Measurements from ENCODE around the gene HBS1L.
"Not testable (repeated sequence)": the region's sequence is repeated elsewhere in the genome, so short reads cannot be mapped to it uniquely, and the experiment has no call there.

HBS1L gene

DNA sequence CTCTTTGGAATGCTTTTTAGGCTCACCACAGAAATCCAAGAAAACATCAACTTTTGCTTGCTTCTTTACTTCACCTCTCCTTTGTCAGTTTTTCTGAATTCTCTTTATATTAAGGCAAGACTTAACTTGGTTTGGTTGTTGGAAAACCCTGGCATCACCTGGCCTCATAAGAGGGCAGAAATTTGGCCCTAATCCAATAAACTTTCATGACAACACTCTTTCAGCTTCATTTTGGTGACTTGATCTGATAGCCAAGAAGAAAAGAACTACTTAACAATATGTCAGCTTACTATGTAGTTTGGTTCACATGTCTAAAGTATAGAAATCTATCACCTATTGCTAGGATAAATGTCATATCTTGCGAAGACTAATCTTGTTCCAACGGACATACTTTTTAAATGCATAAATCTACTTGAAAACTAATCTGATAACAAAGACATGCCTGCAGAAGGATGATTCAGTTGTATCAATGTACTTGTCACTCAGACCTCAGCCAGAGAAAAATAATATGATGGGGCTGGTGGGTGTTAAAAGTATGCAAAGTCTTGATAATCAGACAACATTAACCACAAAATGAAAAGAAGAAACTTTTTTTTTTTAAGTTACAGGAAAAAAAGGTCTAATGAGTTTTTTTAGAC is 19.3 kb upstream of the HBS1L start:
- no peak for DNase-seq

DNA sequence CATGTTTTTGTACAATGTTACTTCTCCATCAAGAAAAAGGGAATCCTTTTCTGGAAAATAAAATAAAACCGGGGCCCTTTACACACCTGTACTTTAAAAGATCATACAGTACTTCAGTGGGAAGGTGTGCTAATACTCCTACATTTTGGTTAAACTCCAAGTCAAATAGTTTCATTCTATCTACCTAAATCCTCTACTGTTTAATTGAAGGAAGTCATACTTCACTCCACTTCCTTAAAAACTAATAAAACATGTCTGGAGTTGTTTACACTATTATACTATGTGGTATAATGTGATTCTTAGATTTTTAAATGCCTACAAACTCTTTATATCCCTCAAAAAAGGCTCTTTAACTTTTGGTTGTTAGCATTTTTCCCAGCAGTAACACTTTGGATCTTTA is 18.6 kb upstream of the HBS1L start:
- DNase-seq, result no peak

DNA sequence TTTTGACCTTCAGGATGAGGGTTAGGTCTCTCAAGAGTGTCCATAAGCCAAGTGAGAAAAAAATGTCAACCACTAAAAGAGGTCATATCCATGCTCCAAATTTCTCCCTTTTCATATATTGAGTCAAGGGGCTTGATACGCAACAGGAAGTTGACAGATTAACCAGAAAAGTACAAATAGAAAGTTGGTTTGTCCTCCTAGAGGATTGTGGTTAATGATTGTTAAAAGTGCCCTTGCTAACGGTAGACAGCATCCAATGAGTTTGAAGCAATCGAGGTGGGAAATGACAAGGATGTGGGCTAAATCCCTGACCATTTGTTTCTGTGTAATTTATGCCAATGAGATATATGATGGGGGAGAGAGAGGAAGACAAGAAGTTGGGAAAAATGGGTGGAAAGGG is 18.1 kb upstream of the HBS1L start:
- DNase-seq, result no peak

DNA sequence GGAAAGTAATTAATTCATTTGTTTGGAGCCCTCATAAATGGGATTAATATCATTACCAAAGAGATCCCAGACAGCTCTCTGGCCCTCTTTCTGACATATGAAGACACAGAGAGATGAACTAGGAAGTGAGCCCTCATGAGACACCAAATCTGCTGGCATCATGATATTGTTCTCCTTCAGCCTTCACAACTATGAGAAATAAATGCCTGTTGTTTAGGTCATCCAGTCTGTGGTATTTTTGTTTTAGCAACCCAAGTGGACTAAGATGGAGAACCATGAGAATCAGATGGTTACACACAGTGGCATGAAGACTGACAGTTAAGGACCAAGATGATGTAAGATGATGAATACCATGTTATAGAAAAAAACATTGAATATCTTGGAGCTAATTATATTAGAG is 16.9 kb upstream of the HBS1L start:
- no peak for DNase-seq

DNA sequence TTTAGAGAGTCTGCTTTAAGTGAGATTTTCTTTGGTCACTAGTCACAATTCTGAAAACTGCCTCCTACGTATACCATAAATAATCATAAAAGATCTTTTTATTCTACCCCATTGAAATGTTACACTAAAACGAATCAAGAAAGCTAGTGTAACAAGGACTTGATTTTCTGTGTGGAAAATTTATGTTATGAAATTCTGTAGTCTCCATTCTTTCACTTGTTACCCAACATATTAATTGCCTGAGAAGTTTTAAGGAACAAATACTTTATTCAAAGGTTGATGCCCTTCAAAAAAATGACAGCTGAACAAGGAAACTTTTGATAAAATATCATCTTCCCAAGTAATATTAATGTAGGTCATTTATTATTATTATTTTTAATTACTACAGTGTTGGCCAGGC is 13.3 kb upstream of the HBS1L start:
- DNase-seq, result no peak

DNA sequence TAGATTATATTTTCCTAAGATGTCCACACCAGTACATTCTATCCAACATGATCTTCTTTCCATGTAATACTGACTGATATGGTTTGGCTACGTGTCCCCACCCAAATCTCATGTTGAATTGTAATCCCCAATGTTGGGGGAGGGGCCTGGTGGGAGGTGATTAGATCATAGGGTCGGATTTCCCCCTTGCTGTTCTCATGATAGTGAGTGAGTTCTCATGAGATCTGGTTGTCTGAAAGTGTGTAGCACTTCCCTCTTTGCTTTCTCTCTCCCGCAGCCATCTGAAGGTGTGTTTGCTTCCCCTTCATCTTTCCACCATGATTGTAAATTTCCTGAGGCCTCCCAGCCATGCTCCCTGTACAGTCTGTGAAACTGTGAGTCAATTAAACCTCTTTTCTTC is 12.2 kb upstream of the HBS1L start:
- no peak for DNase-seq

DNA sequence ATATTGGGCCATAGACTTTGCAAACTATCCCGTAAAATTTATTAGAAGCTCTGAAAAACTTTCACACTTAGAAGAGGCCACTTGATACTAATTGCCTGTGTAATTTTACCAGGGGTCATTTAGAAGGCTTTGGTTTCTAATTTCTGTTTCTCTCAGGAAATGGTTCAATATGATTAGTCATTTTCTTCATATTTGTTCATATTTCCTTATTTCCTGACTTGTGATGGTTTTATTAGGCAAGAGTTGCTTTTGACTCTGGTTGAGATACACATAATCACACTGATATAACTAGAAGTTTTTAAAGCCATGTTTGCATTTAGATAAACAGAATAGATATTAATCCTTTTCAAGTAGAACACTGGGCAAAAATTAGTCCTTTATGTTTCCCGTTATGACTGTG is 11.8 kb upstream of the HBS1L start:
- no peak for DNase-seq

DNA sequence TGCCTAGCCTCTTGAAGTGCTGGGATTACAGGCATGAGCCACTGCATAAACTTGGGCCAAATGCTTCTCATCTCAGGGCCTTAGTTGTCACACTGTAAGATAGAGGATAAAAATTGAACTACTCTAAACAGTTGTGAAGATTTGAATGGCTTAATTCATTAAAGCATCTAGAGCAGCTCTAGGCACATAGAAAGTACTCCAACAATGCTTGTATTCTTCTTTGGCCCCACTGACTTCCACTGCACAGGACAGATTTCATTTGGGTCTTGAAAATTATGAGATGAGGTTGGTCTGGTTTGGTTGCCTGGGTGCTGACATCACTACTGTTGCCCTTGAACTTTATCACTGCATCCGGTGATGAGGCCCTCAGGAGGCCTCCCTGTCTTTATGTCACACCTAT is 10.0 kb upstream of the HBS1L start:
- DNase-seq, result no peak

DNA sequence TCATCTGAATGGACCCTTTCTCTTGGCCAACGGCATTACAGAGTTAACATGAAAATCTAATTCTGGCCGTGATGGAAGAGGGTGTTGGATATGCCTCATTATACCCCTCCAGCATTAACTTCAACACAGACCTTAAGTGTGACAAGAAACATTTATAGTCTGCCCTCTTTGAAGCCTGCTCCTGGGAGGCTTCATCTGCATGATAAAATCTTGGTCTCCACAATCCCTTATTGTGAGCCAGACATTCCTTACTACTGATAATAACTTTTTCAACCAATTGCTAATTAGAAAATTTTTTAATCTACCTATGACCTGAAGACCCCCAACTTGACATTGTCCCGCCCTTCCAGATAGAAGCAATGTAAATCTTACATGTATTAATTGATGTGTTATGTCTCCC is 9.3 kb upstream of the HBS1L start:
- no peak for DNase-seq

DNA sequence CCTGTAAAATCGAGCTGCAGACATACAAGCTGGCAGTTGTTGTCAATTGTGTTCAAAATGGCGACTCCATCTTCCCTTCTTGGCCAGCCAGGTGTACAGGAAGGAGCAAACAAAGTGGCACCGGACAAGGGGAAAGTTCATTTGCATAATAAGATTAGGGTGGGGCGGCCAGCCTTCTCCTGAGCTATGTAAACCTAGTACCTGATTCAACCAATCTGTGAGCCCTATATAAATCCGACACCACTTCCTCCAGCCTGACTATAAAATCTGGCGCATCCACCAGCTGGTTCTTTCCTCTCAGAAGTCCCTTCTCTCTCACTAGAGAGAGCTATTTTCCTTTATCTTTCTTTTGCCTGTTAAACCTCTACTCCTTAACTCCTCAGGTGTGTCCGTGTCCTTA is 8.1 kb upstream of the HBS1L start:
- DNase-seq, result no peak

DNA sequence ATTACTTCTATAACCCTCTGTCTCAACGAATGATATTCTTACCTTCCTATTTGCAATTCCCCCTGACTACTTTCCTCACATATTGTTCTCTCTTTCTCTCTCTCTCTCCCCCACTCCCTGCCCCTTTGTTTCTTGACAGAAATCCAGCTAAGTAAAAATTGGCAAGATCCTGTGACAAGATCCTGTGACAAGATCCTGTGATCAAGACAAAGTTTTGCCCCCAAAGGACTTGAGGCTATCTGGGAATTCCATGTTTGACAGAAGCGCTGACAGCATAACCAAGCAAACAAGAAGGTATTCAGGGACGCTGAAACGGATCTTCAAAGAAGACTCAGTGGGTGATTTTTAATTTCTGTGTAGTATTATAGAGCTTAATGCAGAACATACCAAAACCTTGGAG is 5.5 kb upstream of the HBS1L start:
- DNase-seq, result no peak

DNA sequence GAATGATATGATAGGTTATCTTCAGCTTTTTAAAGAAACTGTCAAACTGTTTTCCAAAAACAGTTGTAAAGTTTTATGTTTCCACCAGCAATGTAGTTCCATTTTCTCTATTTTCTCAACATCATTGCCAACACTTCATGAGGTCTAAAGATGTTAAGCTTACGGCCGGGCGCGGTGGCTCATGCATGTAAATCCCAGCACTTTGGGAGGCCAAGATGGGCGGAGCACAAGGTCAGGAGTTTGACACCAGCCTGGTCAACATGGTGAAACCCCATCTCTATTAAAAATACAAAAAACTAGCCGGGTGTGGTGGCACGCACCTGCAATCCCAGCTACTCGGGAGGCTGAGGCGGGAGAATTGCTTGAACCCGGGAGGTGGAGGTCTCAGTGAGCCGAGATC is 3.7 kb upstream of the HBS1L start:
- DNase-seq, result not testable (repeated sequence)

DNA sequence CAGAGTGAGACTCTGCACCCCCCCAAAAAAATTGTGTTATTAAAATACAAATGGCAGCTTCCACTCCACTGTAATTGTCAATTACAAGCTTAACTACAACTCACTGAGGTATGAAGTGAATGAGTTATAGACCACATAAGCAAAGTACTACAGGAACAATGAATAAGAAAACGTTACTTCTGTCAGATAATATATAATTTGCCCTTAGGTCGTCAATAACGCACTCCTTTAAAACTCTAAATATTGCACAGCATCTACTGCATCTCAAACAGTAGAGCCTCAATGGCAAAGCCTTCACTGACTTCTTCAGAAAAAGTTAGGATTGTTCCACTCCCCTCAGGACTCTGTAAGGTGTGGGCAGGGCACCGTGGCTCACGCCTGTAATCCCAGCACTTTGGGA is 2.0 kb upstream of the HBS1L start:
- DNase-seq, result no peak

DNA sequence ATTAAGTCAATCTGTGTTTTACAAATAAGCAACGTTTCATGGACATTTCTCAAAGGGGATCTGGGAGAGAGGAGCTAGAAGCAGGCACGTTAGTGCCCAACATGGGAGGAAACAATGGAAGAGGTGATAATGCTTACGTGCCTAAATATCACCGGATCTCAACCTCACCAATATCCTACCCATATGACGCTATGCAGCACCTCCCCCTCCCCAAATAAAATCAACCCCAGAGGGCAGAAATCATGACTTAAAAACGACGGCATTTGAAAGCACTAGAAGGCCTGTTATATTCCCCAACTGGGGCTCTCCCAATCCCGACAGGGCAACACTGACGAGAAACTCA is 425 bp downstream of the HBS1L start:
- DNase-seq, result no peak

DNA sequence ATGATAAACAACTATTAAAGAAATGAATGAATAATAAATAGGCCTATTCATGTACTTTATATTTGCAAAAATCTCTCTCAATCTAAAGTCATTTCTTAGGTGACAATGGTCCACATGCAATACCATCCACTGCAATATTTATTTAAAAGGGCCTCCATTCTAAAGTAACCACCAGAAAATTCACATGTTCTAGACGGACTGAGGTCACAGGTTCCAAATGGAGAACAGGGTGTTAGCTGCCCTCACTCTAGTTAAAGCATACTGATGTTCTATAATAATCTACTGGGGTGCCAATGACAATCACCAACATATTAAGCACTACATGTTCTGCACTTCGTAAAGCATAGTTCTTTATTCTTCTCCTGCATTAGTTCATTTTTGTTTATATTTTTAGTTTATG is 1.2 kb downstream of the HBS1L start:
- DNase-seq, result no peak

DNA sequence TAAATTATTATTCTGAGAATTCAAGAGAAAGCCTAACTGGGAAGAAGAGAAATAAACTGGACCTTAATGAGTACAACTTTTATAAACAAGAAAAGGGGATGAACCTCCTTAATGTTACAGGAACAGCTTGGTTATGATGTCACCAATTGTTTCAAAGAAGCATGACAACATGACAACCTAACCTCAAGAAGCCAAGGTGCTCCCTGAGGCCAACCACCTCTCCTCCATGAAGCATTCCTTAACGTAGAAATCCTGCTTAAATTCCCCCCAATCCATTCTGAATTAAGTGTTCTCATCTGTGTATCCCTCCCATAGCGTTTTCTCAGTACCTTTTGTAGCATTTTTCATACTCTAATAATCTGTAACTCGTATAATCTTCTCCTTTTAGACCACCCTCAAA is 1.7 kb downstream of the HBS1L start:
- DNase-seq, result no peak

DNA sequence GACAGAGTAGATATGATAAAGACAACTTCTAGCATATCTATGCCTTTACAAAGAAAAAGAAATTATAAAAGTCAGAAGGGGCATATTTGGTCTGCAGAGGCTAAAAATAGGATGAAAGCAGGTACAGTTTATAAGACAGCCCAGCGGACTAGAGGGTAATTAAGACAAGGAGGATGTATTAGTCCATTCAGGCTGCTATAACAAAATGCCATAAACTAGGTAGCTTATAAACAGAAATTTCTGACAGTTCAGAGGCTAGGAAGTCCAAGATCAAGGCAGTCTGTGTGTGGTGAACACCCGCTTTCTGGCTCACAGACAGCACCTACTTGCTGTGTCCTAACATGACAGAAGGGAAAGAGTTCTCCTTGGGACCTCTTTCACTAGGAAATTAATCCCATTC is 5.7 kb downstream of the HBS1L start:
- DNase-seq, result no peak

DNA sequence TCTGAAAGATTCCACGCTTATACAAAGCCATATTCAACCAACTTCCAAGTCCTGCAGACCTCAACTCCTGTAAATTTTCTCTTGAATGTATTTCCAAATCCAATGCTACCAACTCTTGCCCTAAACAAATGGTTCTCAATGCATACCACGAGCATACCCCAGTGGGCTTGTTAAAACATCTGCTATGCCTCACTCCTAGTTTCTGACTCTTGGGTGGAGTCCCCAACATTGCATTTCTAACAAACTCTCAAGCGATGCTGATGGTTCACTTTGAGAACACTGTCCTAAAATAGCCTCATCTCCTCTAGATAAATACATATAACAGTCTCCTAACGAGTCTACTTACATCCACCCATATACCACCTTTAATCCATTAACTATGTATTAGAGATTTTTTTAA is 7.3 kb downstream of the HBS1L start:
- DNase-seq, result no peak

DNA sequence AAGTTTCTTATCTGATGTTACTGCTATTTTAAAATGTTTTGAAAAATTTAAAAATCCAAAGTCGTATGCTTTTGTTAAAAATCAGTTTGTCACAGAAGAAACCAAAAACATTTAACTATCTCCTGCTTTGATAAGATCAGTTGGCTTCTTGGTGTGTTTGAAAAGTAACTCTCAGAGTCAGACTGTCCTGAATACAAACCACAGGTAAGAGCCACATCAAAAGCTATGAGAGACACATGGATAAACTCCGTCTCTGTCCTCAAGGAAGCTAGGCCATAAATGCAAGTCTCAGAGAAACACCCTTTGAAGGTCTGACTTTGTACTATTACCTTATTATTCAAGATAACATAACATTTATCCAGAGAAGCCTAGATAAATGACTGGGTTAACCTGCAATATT is 7.7 kb downstream of the HBS1L start:
- DNase-seq, result no peak

DNA sequence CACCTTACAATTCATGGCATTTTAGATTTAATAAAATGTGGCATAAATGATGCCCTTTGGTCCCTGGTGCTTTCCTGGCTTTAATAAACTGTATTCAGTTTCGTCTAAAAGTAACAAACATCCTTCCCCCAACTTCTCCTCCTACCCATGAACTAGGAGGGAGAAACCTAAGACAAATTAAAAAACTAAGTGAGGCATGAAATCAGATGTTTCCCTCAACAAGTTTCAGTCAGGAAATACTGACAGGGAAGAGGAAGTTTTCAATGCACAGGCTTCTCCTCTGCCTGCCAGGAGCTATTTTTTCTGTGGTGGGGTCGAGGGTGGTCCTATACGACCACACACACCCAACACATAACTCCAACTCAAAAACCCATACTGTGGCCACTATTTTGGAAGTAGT is 10.0 kb downstream of the HBS1L start:
- DNase-seq, result no peak

DNA sequence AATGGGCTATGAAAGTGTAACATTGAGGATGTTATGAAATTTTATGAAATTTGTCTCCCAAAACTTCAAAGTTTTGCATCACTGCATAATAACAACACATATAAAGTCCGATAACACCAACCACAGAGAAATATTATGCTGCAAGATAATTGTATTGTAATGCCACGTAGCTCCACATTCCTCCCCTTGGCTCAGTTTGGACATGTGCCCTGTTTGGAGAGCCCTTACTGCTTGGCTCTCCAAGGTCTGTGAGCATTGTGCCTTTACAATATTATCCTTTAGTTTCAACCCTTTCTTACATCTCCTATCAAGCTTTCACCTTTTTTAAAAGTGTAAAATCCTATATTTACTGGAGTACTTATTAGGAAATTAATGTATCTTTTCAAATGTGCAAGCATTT is 10.8 kb downstream of the HBS1L start:
- DNase-seq, result no peak

DNA sequence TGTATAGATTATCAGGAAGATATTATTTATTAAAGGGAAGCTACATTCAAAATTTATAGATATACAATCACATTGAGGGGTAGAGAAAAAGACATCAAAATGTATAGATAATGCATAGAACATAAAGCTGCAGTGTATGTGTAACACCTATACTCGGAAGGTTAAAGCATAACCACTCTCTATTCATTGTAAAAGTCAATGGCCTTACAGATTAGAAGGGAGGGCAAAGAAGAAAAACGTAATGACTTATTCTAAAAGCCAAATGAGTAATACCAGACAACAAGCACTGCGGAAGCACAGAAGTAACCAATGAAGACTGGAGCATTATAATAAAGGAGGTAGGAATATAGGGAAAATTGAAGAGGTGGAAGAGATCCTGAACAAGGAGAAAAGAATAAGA is 11.3 kb downstream of the HBS1L start:
- no peak for DNase-seq

DNA sequence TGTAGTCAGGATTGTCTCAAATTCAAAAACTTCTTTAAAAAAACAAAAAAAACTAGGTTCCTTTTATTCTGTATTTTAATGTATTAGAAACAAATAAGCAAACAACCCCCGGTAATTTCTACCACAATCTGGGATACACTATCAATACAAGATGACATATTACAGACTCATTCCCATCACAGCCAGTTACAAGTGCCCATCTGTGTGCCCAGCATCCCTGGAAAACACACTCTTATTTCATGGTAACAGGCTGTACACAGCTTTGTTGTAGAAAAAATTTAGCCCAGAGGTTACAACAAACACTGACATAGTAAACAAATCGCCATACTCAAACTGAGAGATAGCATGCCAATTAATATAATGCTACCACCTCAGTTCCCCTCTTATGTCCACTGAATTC is 16.3 kb downstream of the HBS1L start:
- DNase-seq, result no peak

DNA sequence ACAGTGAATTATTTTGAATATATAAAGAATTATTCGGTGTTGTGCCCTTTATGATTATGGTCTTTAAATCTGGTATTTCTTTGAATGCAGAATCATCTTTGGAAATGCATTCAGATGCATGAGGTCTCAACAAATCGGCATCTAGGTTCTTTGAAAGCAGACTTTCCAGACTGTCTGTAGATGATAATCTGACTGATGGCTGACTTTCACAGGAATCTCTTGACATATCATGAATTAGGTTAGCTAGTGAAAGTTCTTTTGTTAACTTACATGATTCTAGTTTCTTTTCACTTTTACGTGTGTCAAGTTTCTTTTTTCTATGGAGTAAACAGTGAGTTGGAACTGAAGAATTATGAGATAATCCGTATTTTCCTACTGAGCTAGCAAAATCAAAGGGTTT is 17.1 kb downstream of the HBS1L start:
- DNase-seq, result no peak

DNA sequence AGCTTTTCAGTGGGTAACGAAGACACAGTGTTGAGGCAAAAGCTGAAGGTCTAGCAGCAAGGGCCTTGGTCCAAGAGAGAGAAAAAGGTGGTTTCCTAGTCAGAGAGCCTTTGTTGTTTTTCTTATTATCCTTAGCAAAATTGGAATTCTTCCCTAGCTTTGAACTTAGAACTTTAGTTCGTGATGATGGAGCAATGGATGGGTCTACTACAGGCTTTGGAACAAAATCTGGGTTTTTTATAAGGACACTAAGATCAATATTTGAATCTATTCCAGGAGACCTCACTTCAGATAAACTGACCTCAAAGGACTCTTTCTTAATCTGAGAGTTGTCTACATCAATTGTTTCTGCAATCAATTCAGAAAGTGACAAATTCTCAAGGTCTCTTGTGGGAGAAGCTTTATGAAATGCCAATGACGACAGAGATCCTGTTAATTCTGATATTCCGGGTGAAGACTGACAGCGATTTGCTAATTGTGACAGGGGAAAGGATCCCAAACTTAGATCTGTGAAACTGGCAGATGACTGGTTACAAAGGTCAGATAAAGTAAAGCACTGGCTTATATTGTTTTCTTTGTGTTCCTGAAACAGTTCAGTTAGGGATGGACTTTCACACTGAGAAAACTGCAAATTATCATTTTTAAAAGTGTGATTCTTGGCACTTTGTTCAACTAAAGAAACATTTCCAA is 17.7 kb downstream of the HBS1L start:
- no peak for DNase-seq

DNA sequence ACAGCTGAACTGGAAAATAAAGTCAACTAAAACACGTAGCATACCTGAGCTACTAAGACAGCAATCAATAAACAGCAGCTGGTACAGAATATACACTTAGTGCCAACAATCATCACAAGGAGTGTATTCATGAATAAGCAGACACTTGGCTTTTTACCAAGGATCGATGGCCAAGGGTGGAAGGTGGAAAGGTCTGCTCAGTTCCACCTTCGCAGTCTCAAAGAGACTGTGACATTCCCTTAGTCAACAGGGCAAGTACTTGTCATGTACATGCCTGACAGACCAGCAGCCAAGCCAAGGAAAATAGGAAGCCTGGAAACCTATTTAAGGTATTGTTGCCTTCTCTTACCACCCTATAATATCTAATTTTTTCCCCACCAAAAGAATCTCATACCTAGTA is 21.4 kb downstream of the HBS1L start:
- no peak for DNase-seq

Measured in amniotic stem cell (primary cell).